Esophagus squamous epithelium (tissue), 5 donors: Measurements from ENCODE around the gene SLC1A2. TPM values are rescaled to one million over a fixed set of nuclear protein-coding genes. Genes with fewer than 3 reads are reported as not detected.
A peak's percentile ranks its signal among the peaks of the same experiment; 100 is the strongest.

Source experiments
- DNase-seq: peaks from one replicate; lab custom pipeline; 2025; lab: John Stamatoyannopoulos, UW
- H3K27ac ChIP-seq, 4 donors: fragments of 200-600 bp; sonication (generic); one replicate each; pipeline ENCODE4 v1.5.1; 2016 to 2019; ENCODE audit warnings: mild to moderate bottlenecking in 1 of 4
- H3K27me3 ChIP-seq, 4 donors: fragments of 200-600 bp; sonication (generic); 1 replicate in 3 of 4; 2 replicates in 1 of 4; pipeline versions ENCODE4 v1.5.1 to v1.6.0; 2017 to 2021; ENCODE audit warnings: antibody characterized with exemption in 1 of 4
- H3K36me3 ChIP-seq, 3 donors: fragments of 200-600 bp; sonication (generic); one replicate each; pipeline ENCODE4 v1.5.1; 2016 to 2019
- H3K4me1 ChIP-seq, 3 donors: fragments of 200-600 bp; sonication (generic); one replicate each; pipeline ENCODE4 v1.5.1; 2017 to 2019
- H3K4me3 ChIP-seq, 4 donors: fragments of 200-600 bp; sonication (generic); 1 replicate in 3 of 4; 2 replicates in 1 of 4; pipeline ENCODE4 v1.5.1; 2016 to 2019; ENCODE audit warnings: mild to moderate bottlenecking in 2 of 4, moderate library complexity in 1 of 4
- H3K9me3 ChIP-seq, 3 donors: fragments of 200-600 bp; sonication (generic); one replicate each; pipeline ENCODE4 v1.5.1; 2016 to 2019
- CTCF ChIP-seq, 6 experiments: fragments of 450-650 bp in 4 of 6; fragments of 200-600 bp in 2 of 6; sonication (generic) in 2 of 6; IDR thresholded peaks; one replicate each; pipeline ENCODE4 v1.5.1; 2016 to 2019; ENCODE audit warnings: antibody characterized with exemption in 6 of 6, mild to moderate bottlenecking in 4 of 6, moderate library complexity in 4 of 6
- POLR2A ChIP-seq, 4 donors: fragments of 450-650 bp; IDR thresholded peaks; one replicate each; pipeline ENCODE4 v1.6.1; 2017; ENCODE audit warnings: antibody characterized with exemption in 4 of 4, mild to moderate bottlenecking in 4 of 4, moderate library complexity in 3 of 4
- WGBS, 2 donors: methylation state at CpG; one replicate each; pipeline ENCODE4 v1.1.5; 2018; 5-methylcytosine and 5-hydroxymethylcytosine counted together
- intact Hi-C: fragments of 100-400 bp; cut with DNase I; formaldehyde crosslinking; loops from one replicate; pipeline ENCODE4 v1.15.0; 2022
- total RNA-seq, 4 donors: library from RNA; depleted of rRNA; stranded (reverse); fragments of >200 nt; gene quantifications; one replicate each; pipeline ENCODE4 v1.1.0, GENCODE V29; 2016
- donor health status: DM: yes; HTN: yes; CAD: no.

Gene SLC1A2
- total RNA-seq, 4 donors from 2014 or later: 0.04 to 0.61 (median 0.19) TPM; not detected in 1

GRCh38 chr11:35311331-35311730 lies 108.0 kb downstream of the SLC1A2 start:
- 40 to 97% methylated on average over 1 to 3 of the region's 3 CpGs for whole genome bisulfite sequencing, 2 donors
- intact Hi-C loops: no loop called here

GRCh38 chr11:35308157-35308556 lies 111.2 kb downstream of the SLC1A2 start:
- no peak for DNase-seq
- peaks cover 4 to 26% (median 14%) of the 10 kb centered on the region in 3 donors for H3K4me1 ChIP-seq
- 75 to 80% methylated on average over 9 of the region's 9 CpGs for WGBS, 2 donors
- TF ChIP-seq POLR2A (IDR thresholded peaks at IDR 0.05): no peak
- TF ChIP-seq CTCF (IDR thresholded peaks at IDR 0.05): no peak
- H3K27me3 ChIP-seq: peaks cover 0 to 15% (median 0%) of the 10 kb centered on the region in 4 donors
- no peaks in the 10 kb centered on the region for H3K36me3 ChIP-seq
- no peaks in the 10 kb centered on the region for H3K9me3 ChIP-seq
- no peak overlapping the region for H3K4me3 ChIP-seq
- no peak overlapping the region for H3K27ac ChIP-seq
- intact Hi-C loops: no loop called here

More at GRCh38 chr11:35311331-35311730, 108.0 kb downstream of the SLC1A2 start:
- Histone ChIP-seq H3K27ac (no peak overlapping the region), H3K36me3 (no peaks in the 10 kb centered on the region), H3K4me1 (no peaks in the 10 kb centered on the region), H3K4me3 (no peak overlapping the region), H3K9me3 (no peaks in the 10 kb centered on the region), H3K27me3 (peaks cover 0 to 15% (median 0%) of the 10 kb centered on the region in 4 donors)
- no peak for TF ChIP-seq POLR2A (IDR thresholded peaks at IDR 0.05)
- DNase-seq: no peak

- intact Hi-C loops: no loop called here
- no peak for TF ChIP-seq POLR2A (IDR thresholded peaks at IDR 0.05)
- Histone ChIP-seq H3K4me3 (no peak overlapping the region), H3K27me3 (peaks cover 0 to 15% (median 0%) of the 10 kb centered on the region in 4 donors), H3K27ac (no peak overlapping the region), H3K36me3 (no peaks in the 10 kb centered on the region), H3K4me1 (peaks cover 5 to 33% (median 19%) of the 10 kb centered on the region in 3 donors), H3K9me3 (no peaks in the 10 kb centered on the region)
- WGBS, 2 donors: 73% methylated on average over 4 of the region's 4 CpGs
- DNase-seq: no peak
Observed at GRCh38 chr11:35307221-35307621, 112.1 kb downstream of the SLC1A2 start.

- WGBS, 2 donors: 67 to 75% methylated on average over 10 to 13 of the region's 14 CpGs
- DNase-seq: no peak
- intact Hi-C loops: no loop called here
- no peak for TF ChIP-seq POLR2A (IDR thresholded peaks at IDR 0.05)
- peak; percentile 28 to 39 (median 32) for TF ChIP-seq CTCF (IDR thresholded peaks at IDR 0.05)
- Histone ChIP-seq H3K27me3 (peaks cover 0 to 15% (median 0%) of the 10 kb centered on the region in 4 donors), H3K4me1 (peaks cover 5 to 43% (median 19%) of the 10 kb centered on the region in 3 donors), H3K27ac (no peak overlapping the region), H3K9me3 (no peaks in the 10 kb centered on the region), H3K36me3 (no peaks in the 10 kb centered on the region), H3K4me3 (no peak overlapping the region)
Observed at GRCh38 chr11:35305670-35306382, 113.5 kb downstream of the SLC1A2 start.

GRCh38 chr11:35304900-35305460 lies 114.4 kb downstream of the SLC1A2 start:
- no peak for TF ChIP-seq CTCF (IDR thresholded peaks at IDR 0.05)
- intact Hi-C loops: no loop called here
- no peaks in the 10 kb centered on the region for H3K9me3 ChIP-seq
- H3K4me3 ChIP-seq: no peak overlapping the region
- peaks cover 0 to 12% (median 0%) of the 10 kb centered on the region in 4 donors for H3K27me3 ChIP-seq
- peaks cover 5 to 43% (median 19%) of the 10 kb centered on the region in 3 donors for H3K4me1 ChIP-seq
- no peak for DNase-seq
- H3K27ac ChIP-seq: peak overlapping the region in 3 of 4 donors; percentile 24 to 70 (median 68)
- no peaks in the 10 kb centered on the region for H3K36me3 ChIP-seq
- WGBS, 2 donors: 57 to 68% methylated on average over 5 of the region's 5 CpGs

- intact Hi-C loops: no loop called here
- H3K27ac ChIP-seq: peak overlapping the region; percentile 15 to 88 (median 69)
- no peak for DNase-seq
- peaks cover 5 to 43% (median 19%) of the 10 kb centered on the region in 3 donors for H3K4me1 ChIP-seq
- TF ChIP-seq POLR2A (IDR thresholded peaks at IDR 0.05) (no peak), CTCF (IDR thresholded peaks at IDR 0.05) (no peak)
- H3K36me3 ChIP-seq: no peaks in the 10 kb centered on the region
- peaks cover 0 to 6% (median 0%) of the 10 kb centered on the region in 4 donors for H3K27me3 ChIP-seq
- no peaks in the 10 kb centered on the region for H3K9me3 ChIP-seq
- H3K4me3 ChIP-seq: no peak overlapping the region
- WGBS, 2 donors: 42 to 44% methylated on average over 2 of the region's 2 CpGs
Observed at GRCh38 chr11:35304386-35304775, 115.0 kb downstream of the SLC1A2 start.
